Right lobe of liver (tissue), 6 donors: Measurements from ENCODE around the gene TTC29. TPM values are rescaled to one million over a fixed set of nuclear protein-coding genes. Genes with fewer than 3 reads are reported as not detected.
"Not testable (repeated sequence)": the region's sequence is repeated elsewhere in the genome, so short reads cannot be mapped to it uniquely, and the experiment has no call there.

Source experiments
- ATAC-seq, 4 donors: fragments of 200-7000 bp; cut with Tn5 transposase; one replicate each; pipeline ENCODE4 v1.9.1; 2020; ENCODE audit warnings: mild to moderate bottlenecking in 4 of 4, moderate library complexity in 4 of 4
- DNase-seq, 3 donors: peaks; one replicate each; pipeline ENCODE4 v3.0.0-alpha.2; 2020
- H3K27ac ChIP-seq, 3 donors: fragments of 200-600 bp; one replicate each; pipeline ENCODE4 v1.8.0; 2022
- H3K27me3 ChIP-seq, 2 donors: fragments of 200-600 bp; one replicate each; pipeline ENCODE4 v1.8.0; 2022
- H3K36me3 ChIP-seq, 4 donors: fragments of 200-600 bp; sonication (generic) in 1 of 4; one replicate each; pipeline versions ENCODE4 v1.5.1 to v1.8.0; 2017 to 2022; ENCODE audit warnings: control low read depth in 1 of 4
- H3K4me1 ChIP-seq, 4 donors: fragments of 200-600 bp; sonication (generic) in 1 of 4; one replicate each; pipeline versions ENCODE4 v1.5.1 to v1.8.0; 2017 to 2022; ENCODE audit warnings: control low read depth in 1 of 4
- H3K4me3 ChIP-seq, 3 donors: fragments of 200-600 bp; one replicate each; pipeline ENCODE4 v1.8.0; 2022
- H3K9me3 ChIP-seq, 4 donors: fragments of 200-600 bp; sonication (generic) in 1 of 4; one replicate each; pipeline versions ENCODE4 v1.5.1 to v1.8.0; 2017 to 2022; ENCODE audit warnings: control low read depth in 1 of 4
- CTCF ChIP-seq, 4 donors: fragments of 200-600 bp in 3 of 4; fragments of 450-650 bp in 1 of 4; IDR thresholded peaks; one replicate each; pipeline versions ENCODE4 v1.5.1 to v1.8.0; 2016 to 2022; ENCODE audit warnings: antibody characterized with exemption in 4 of 4, mild to moderate bottlenecking in 2 of 4
- POLR2A ChIP-seq: fragments of 450-650 bp; IDR thresholded peaks from one replicate; pipeline ENCODE4 v1.6.1; 2017; ENCODE audit warnings: antibody characterized with exemption, mild to moderate bottlenecking
- WGBS: methylation state at CpG from one replicate; pipeline ENCODE4 v1.1.6; 2018; ENCODE audit warnings: low coverage, low lambda C conversion rate; ENCODE audit not compliant: insufficient coverage; ENCODE audit errors: missing lambda C conversion rate; 5-methylcytosine and 5-hydroxymethylcytosine counted together
- intact Hi-C, 2 donors: fragments of 100-400 bp; cut with DNase I; formaldehyde crosslinking; loops; one replicate each; pipeline versions ENCODE4 v1.11.2 to v1.14.1; 2022
- total RNA-seq, 6 experiments: library from RNA; depleted of rRNA in 2 of 6; stranded (reverse); fragments of >200 nt in 2 of 6; fragmentation: NEBNext Ultra II Directional in 3 of 6; extraction: Animal tissue kit (Norgen Biotek cat#: 25700) in 3 of 6; gene quantifications; one replicate each; pipeline versions ENCODE4 v1.1.0 to v1.2.4, GENCODE V29; 2016 to 2023
- donor health status: DM: no; HTN: yes; CAD: no.
- donor health status: DM: no; HTN: no; CAD: no.
- donor health status: DM: no; HTN: no; CAD: no.
- donor health status: DM: no; HTN: yes; CAD: no.
- donor health status: DM: no; HTN: yes; CAD: no.

Gene TTC29
- total RNA-seq, 6 experiments from 2014 or later = not detected

- intact Hi-C loops = no loop called here
- no peak overlapping the region for H3K27ac ChIP-seq
- no peaks in the 10 kb centered on the region for H3K4me1 ChIP-seq
- H3K27me3 ChIP-seq = no peaks in the 10 kb centered on the region
- no peak overlapping the region for H3K4me3 ChIP-seq
- no peaks in the 10 kb centered on the region for H3K9me3 ChIP-seq
- ATAC-seq (no peak), DNase-seq (no peak)
- TF ChIP-seq CTCF (IDR thresholded peaks at IDR 0.05) (no peak), POLR2A (no peak)
- 73% methylated on average over 7 of the region's 8 CpGs for WGBS
- H3K36me3 ChIP-seq = no peaks in the 10 kb centered on the region
Observed at GRCh38 chr4:146699910-146700309, 245.8 kb downstream of the TTC29 start.

- DNase-seq (no peak), ATAC-seq (no peak)
- no peak for TF ChIP-seq CTCF (IDR thresholded peaks at IDR 0.05)
- TF ChIP-seq POLR2A = no peak
- intact Hi-C loops = no loop called here
- H3K9me3 ChIP-seq = no peaks in the 10 kb centered on the region
- H3K36me3 ChIP-seq = no peaks in the 10 kb centered on the region
- no peaks in the 10 kb centered on the region for H3K27me3 ChIP-seq
- no peak overlapping the region for H3K4me3 ChIP-seq
- WGBS = 48% methylated on average over 2 of the region's 2 CpGs
- H3K27ac ChIP-seq = no peak overlapping the region
- H3K4me1 ChIP-seq = no peaks in the 10 kb centered on the region
Observed at GRCh38 chr4:146674829-146675570, 270.7 kb downstream of the TTC29 start.

GRCh38 chr4:146663968-146664311, 281.7 kb downstream of the TTC29 start:
- H3K4me1 ChIP-seq, H3K9me3 ChIP-seq, H3K36me3 ChIP-seq, DNase-seq, H3K27me3 ChIP-seq, ATAC-seq, H3K4me3 ChIP-seq, intact Hi-C loops, H3K27ac ChIP-seq: not testable (repeated sequence)
- WGBS = 47% methylated on average over 2 of the region's 6 CpGs

GRCh38 chr4:146661367-146661766, 284.3 kb downstream of the TTC29 start:
- 45% methylated on average over 4 of the region's 4 CpGs for WGBS
- Histone ChIP-seq H3K36me3 (no peaks in the 10 kb centered on the region), H3K27ac (no peak overlapping the region), H3K4me3 (no peak overlapping the region), H3K9me3 (no peaks in the 10 kb centered on the region), H3K4me1 (no peaks in the 10 kb centered on the region), H3K27me3 (no peaks in the 10 kb centered on the region)
- intact Hi-C loops = no loop called here
- no peak for TF ChIP-seq POLR2A
- TF ChIP-seq CTCF (IDR thresholded peaks at IDR 0.05) = no peak
- DNase-seq (no peak), ATAC-seq (no peak)
